HepG2 (cell line): ENCODE measurements around the gene RLN3. TPM values are rescaled to one million over a fixed set of nuclear protein-coding genes. Genes with fewer than 3 reads are reported as not detected.

Source experiments
- ISL2 ChIP-seq: sonication (generic); formaldehyde crosslinking; IDR thresholded peaks from 2 replicates; pipeline ENCODE4 v1.5.0; 2020; ENCODE audit warnings: missing genetic modification reagents
- LCORL ChIP-seq, 2 experiments: fragments of 450-650 bp in 1 of 2; sonication (generic) in 1 of 2; formaldehyde crosslinking in 1 of 2; IDR thresholded peaks; 2 replicates each; pipeline versions ENCODE4 v1.5.0 to v1.6.1; 2017 to 2020; ENCODE audit warnings: antibody characterized with exemption in 1 of 2, missing genetic modification reagents in 1 of 2
- LRRFIP1 ChIP-seq: sonication (generic); formaldehyde crosslinking; conservative IDR thresholded peaks from 2 replicates; pipeline ENCODE4 v1.4.0; 2020; ENCODE audit warnings: missing genetic modification reagents
- PREB ChIP-seq: sonication (generic); formaldehyde crosslinking; IDR thresholded peaks from 2 replicates; pipeline ENCODE4 v1.4.0; 2020; ENCODE audit warnings: missing genetic modification reagents
- XBP1 ChIP-seq: sonication (generic); formaldehyde crosslinking; IDR thresholded peaks from 2 replicates; pipeline ENCODE4 v1.5.0; 2020; ENCODE audit warnings: missing genetic modification reagents
- ZFP91 ChIP-seq: sonication (generic); formaldehyde crosslinking; IDR thresholded peaks from 2 replicates; pipeline ENCODE4 v1.9.0; 2022; ENCODE audit warnings: missing genetic modification reagents, mild to moderate bottlenecking, borderline replicate concordance
- ZHX2 ChIP-seq, 2 experiments: sonication (generic) in 1 of 2; formaldehyde crosslinking in 1 of 2; IDR thresholded peaks; 2 replicates each; pipeline versions ENCODE4 v1.6.1 to v1.9.0; 2014 to 2022; ENCODE audit warnings: antibody characterized with exemption in 1 of 2, borderline replicate concordance in 1 of 2, inconsistent platforms in 1 of 2, low read depth in 1 of 2, missing genetic modification reagents in 1 of 2
- ZNF558 ChIP-seq: sonication (generic); formaldehyde crosslinking; IDR thresholded peaks from 2 replicates; pipeline ENCODE4 v1.9.0; 2022; ENCODE audit warnings: mild to moderate bottlenecking, missing genetic modification reagents, borderline replicate concordance
- ZNF619 ChIP-seq: sonication (generic); formaldehyde crosslinking; IDR thresholded peaks from 2 replicates; pipeline ENCODE4 v1.4.0; 2020; ENCODE audit warnings: mild to moderate bottlenecking, missing genetic modification reagents
- ZNF629 ChIP-seq: sonication (generic); formaldehyde crosslinking; conservative IDR thresholded peaks from 2 replicates; pipeline ENCODE4 v1.5.0; 2020; ENCODE audit warnings: missing genetic modification reagents
- ZNF770 ChIP-seq: sonication (generic); formaldehyde crosslinking; IDR thresholded peaks from 2 replicates; pipeline ENCODE4 v1.5.0; 2020; ENCODE audit warnings: mild to moderate bottlenecking, missing genetic modification reagents
- polyA plus RNA-seq, 8 experiments: library from polyadenylated mRNA; depleted of rRNA in 3 of 8; stranded (reverse) in 7 of 8; unstranded in 1 of 8; fragments of >200 nt; fragmentation: Illumina TruSeq in 4 of 8; extraction: Trizol in 4 of 8; gene quantifications; 2 replicates each; pipeline versions ENCODE4 v1.2.1 to v1.2.3, GENCODE V29; 2011 to 2016; ENCODE audit warnings: low read depth in 4 of 8, missing spikeins in 1 of 8, mixed read lengths in 1 of 8; ENCODE audit not compliant: insufficient read depth in 1 of 8
- total RNA-seq, 5 experiments: library from RNA; depleted of rRNA; stranded (reverse); fragments of >200 nt; fragmentation: Illumina TruSeq; extraction: Trizol; gene quantifications; 2 replicates each; pipeline ENCODE4 v1.2.3, GENCODE V29; 2016; ENCODE audit warnings: low read depth in 1 of 5

The RLN3 gene
- total and polyA plus RNA-seq, 2 of the 13 experiments (the other 11 are each of a cell fraction or from before 2014, with no cell fraction given): not detected

- TF ChIP-seq ZHX2 (IDR thresholded peaks at IDR 0.05; ENCODE audit: low read depth) (0 out of 2 replicates have a peak, but pooled peaks have one; percentile 7), ZHX2 (CRISPR knock-in tag; IDR thresholded peaks at IDR 0.05; ENCODE audit: borderline replicate concordance) (peak; percentile 63; the same call in 1 of the 2 replicates), ZNF619 (0 out of 2 replicates have a peak, but pooled peaks have one; percentile 39), ZNF770 (no peak; the same call in 1 of the 2 replicates), PREB (CRISPR knock-in tag) (no peak), ISL2 (no peak), ZNF558 (CRISPR knock-in tag) (0 out of 2 replicates have a peak, but pooled peaks have one; percentile 68), ZFP91 (CRISPR knock-in tag) (peak; percentile 73; the same call in 1 of the 2 replicates), LCORL (IDR thresholded peaks at IDR 0.05) (no peak), LCORL (CRISPR knock-in tag; IDR thresholded peaks at IDR 0.05) (peak; percentile 47; the same call in 1 of the 2 replicates), XBP1 (CRISPR knock-in tag) (no peak), ZNF629 (CRISPR knock-in tag) (no peak), LRRFIP1 (no peak)
Measured at GRCh38 chr19:14031719-14032480, 4.0 kb downstream of the RLN3 start, which contains the start of gene IL27RA (continued).
